Right atrium auricular region (tissue), 2 donors: ENCODE data around the gene ZNF816. TPM values are rescaled to one million over a fixed set of nuclear protein-coding genes. Genes with fewer than 3 reads are reported as not detected.

Source experiments
- DNase-seq: peaks from one replicate; pipeline ENCODE4 v3.0.0-alpha.2; 2019; ENCODE audit warnings: low spot score
- H3K27ac ChIP-seq, 2 donors: fragments of 200-600 bp; sonication (generic); 1 replicate in 1 of 2; 2 replicates in 1 of 2; pipeline ENCODE4 v1.5.1; 2016 to 2019
- H3K27me3 ChIP-seq, 2 donors: fragments of 200-600 bp; sonication (generic); one replicate each; pipeline versions ENCODE4 v1.5.1 to v1.6.0; 2017 to 2019
- H3K36me3 ChIP-seq: fragments of 200-600 bp; sonication (generic); one replicate; pipeline ENCODE4 v1.5.1; 2016
- H3K4me1 ChIP-seq, 2 donors: fragments of 200-600 bp; sonication (generic); one replicate each; pipeline versions ENCODE4 v1.5.1 to v1.6.0; 2017 to 2019
- H3K4me3 ChIP-seq, 2 donors: fragments of 200-600 bp; sonication (generic); 1 replicate in 1 of 2; 2 replicates in 1 of 2; pipeline ENCODE4 v1.5.1; 2017 to 2019; ENCODE audit warnings: mild to moderate bottlenecking in 1 of 2, moderate library complexity in 1 of 2
- H3K9me3 ChIP-seq, 2 donors: fragments of 200-600 bp; sonication (generic); one replicate each; pipeline ENCODE4 v1.5.1; 2019
- CTCF ChIP-seq, 2 donors: fragments of 200-600 bp; sonication (generic); IDR thresholded peaks; one replicate each; pipeline ENCODE4 v1.5.1; 2019; ENCODE audit warnings: antibody characterized with exemption in 2 of 2
- total RNA-seq, 2 donors: library from RNA; depleted of rRNA; stranded (reverse); fragments of >200 nt; gene quantifications; one replicate each; pipeline ENCODE4 v1.1.0, GENCODE V29; 2016

The ZNF816 gene
- total RNA-seq, 2 donors from 2014 or later: 3.9 to 5.5 TPM

- Histone ChIP-seq H3K4me3 (no peak overlapping the region), H3K27me3 (no peaks in the 10 kb centered on the region), H3K4me1 (peaks cover 0 to 11% of the 10 kb centered on the region in 2 donors), H3K9me3 (peaks cover 0 to 6% of the 10 kb centered on the region in 2 donors), H3K36me3 (peaks cover 26% of the 10 kb centered on the region), H3K27ac (no peak overlapping the region)
- no peak for DNase-seq
- TF ChIP-seq CTCF (IDR thresholded peaks at IDR 0.05): no peak
Observed at GRCh38 chr19:52959613-52960295, 2.9 kb downstream of the ZNF816 start.

- H3K4me3 ChIP-seq: no peak overlapping the region
- peaks cover 0 to 6% of the 10 kb centered on the region in 2 donors for H3K9me3 ChIP-seq
- no peak for DNase-seq
- no peaks in the 10 kb centered on the region for H3K27me3 ChIP-seq
- TF ChIP-seq CTCF (IDR thresholded peaks at IDR 0.05): no peak
- H3K4me1 ChIP-seq: peaks cover 0 to 11% of the 10 kb centered on the region in 2 donors
- H3K27ac ChIP-seq: no peak overlapping the region
- peaks cover 42% of the 10 kb centered on the region for H3K36me3 ChIP-seq
Observed at GRCh38 chr19:52957591-52957990, 5.1 kb downstream of the ZNF816 start.

GRCh38 chr19:52956917-52957316 is 5.8 kb downstream of the ZNF816 start:
- no peaks in the 10 kb centered on the region for H3K27me3 ChIP-seq
- no peak for TF ChIP-seq CTCF (IDR thresholded peaks at IDR 0.05)
- no peak overlapping the region for H3K27ac ChIP-seq
- DNase-seq: no peak
- H3K4me1 ChIP-seq: peaks cover 0 to 8% of the 10 kb centered on the region in 2 donors
- H3K36me3 ChIP-seq: peaks cover 49% of the 10 kb centered on the region
- peaks cover 0 to 11% of the 10 kb centered on the region in 2 donors for H3K9me3 ChIP-seq
- H3K4me3 ChIP-seq: no peak overlapping the region

GRCh38 chr19:52949422-52949821 is 13.3 kb downstream of the ZNF816 start:
- H3K36me3 ChIP-seq: peaks cover 49% of the 10 kb centered on the region

GRCh38 chr19:52948025-52948770 is 14.5 kb downstream of the ZNF816 start:
- DNase-seq: no peak
- Histone ChIP-seq H3K27me3 (no peaks in the 10 kb centered on the region), H3K4me3 (no peak overlapping the region), H3K4me1 (peaks cover 0 to 3% of the 10 kb centered on the region in 2 donors), H3K27ac (no peak overlapping the region), H3K9me3 (peaks cover 24 to 56% of the 10 kb centered on the region in 2 donors), H3K36me3 (peaks cover 42% of the 10 kb centered on the region)
- no peak for TF ChIP-seq CTCF (IDR thresholded peaks at IDR 0.05)

More at GRCh38 chr19:52949422-52949821, 13.3 kb downstream of the ZNF816 start:
- no peak overlapping the region for H3K27ac ChIP-seq
- DNase-seq: no peak
- peaks cover 24 to 56% of the 10 kb centered on the region in 2 donors for H3K9me3 ChIP-seq
- H3K4me1 ChIP-seq: no peaks in the 10 kb centered on the region
- TF ChIP-seq CTCF (IDR thresholded peaks at IDR 0.05): no peak
- no peak overlapping the region for H3K4me3 ChIP-seq
- no peaks in the 10 kb centered on the region for H3K27me3 ChIP-seq
